Measurements from ENCODE around the gene NPAP1.

DNA sequence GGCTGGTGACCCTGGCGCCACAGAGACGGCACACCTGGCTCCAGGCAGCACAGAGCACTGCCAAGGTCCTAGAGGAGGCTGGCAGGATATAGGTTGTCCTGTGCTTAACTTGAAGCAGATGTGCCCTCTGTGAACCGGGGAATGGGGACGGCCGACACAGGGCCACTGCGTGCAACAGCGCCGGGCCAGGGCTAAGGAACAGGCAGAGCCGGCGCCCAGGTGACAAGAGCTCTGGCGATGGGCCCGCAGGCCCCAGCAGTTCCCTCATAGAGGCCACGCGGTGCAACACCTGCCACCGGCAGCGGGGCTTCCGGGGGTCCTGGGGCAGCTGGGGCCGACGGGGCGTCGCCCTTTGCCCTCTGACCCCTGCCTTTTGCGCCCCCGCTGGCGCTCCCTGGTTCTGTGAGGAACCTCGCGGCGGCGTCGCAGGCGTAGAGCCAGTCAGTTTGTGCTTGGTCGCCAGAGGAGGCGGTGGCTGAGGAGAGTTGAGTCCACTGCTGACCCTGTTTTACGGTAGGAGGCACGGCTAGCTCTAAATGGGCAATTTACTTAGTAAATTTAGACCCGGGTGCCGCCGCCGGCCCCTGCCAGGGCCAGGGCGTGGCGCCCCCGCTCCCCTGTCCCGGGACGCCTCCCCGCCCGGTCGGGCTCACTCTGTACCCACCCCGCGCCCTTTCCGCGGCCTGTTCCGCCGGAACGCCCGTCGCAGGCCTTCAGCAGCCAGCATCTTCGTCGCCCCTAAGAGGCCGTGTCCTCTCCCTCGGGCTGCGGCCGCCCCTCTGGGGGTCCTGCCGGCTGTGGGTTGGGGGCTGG is at the start of gene NPAP1:
- TF ChIP-seq, protein P1, sequence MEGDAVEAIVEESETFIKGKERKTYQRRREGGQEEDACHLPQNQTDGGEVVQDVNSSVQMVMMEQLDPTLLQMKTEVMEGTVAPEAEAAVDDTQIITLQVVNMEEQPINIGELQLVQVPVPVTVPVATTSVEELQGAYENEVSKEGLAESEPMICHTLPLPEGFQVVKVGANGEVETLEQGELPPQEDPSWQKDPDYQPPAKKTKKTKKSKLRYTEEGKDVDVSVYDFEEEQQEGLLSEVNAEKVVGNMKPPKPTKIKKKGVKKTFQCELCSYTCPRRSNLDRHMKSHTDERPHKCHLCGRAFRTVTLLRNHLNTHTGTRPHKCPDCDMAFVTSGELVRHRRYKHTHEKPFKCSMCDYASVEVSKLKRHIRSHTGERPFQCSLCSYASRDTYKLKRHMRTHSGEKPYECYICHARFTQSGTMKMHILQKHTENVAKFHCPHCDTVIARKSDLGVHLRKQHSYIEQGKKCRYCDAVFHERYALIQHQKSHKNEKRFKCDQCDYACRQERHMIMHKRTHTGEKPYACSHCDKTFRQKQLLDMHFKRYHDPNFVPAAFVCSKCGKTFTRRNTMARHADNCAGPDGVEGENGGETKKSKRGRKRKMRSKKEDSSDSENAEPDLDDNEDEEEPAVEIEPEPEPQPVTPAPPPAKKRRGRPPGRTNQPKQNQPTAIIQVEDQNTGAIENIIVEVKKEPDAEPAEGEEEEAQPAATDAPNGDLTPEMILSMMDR (IDR thresholded peaks at IDR 0.05), result no peak
- TF ChIP-seq POLR2AphosphoS5 (IDR thresholded peaks at IDR 0.05) (no peak), POLR2A (IDR thresholded peaks at IDR 0.05) (no peak)

Measured in suprapubic skin (tissue), 4 donors.